Osteocyte (in vitro differentiated cells): Measurements from ENCODE around the gene ACP5. TPM values are rescaled to one million over a fixed set of nuclear protein-coding genes. Genes with fewer than 3 reads are reported as not detected.
"Not testable (repeated sequence)": the region's sequence is repeated elsewhere in the genome, so short reads cannot be mapped to it uniquely, and the experiment has no call there.

Experiments used
- DNase-seq: peaks from one replicate; pipeline ENCODE4 v3.0.0; 2021; ENCODE audit warnings: mixed read lengths; ENCODE audit not compliant: unreplicated experiment; ENCODE audit errors: extremely low spot score
- H3K27ac Mint-ChIP-seq: one replicate; pipeline ENCODE4 v1.8.0; 2021; ENCODE audit warnings: mild to moderate bottlenecking, mixed read lengths; ENCODE audit not compliant: unreplicated experiment
- H3K27me3 Mint-ChIP-seq: one replicate; pipeline ENCODE4 v1.8.0; 2021; ENCODE audit warnings: mixed read lengths; ENCODE audit not compliant: unreplicated experiment
- H3K36me3 Mint-ChIP-seq: one replicate; pipeline ENCODE4 v1.8.0; 2021; ENCODE audit warnings: mixed read lengths; ENCODE audit not compliant: unreplicated experiment
- H3K4me1 Mint-ChIP-seq: one replicate; pipeline ENCODE4 v1.8.0; 2021; ENCODE audit warnings: mixed read lengths; ENCODE audit not compliant: unreplicated experiment
- H3K4me3 Mint-ChIP-seq: one replicate; pipeline ENCODE4 v1.8.0; 2021; ENCODE audit warnings: mild to moderate bottlenecking, moderate library complexity, mixed read lengths; ENCODE audit not compliant: unreplicated experiment
- H3K9me3 Mint-ChIP-seq: one replicate; pipeline ENCODE4 v1.8.0; 2021; ENCODE audit warnings: mixed read lengths; ENCODE audit not compliant: unreplicated experiment
- total RNA-seq: library from RNA; stranded (reverse); gene quantifications from 2 replicates; pipeline ENCODE4 v1.2.1, GENCODE V29; 2021
- TF ChIP-seq, protein P1 (sequence below): fragments of 200-600 bp; sonication (generic); IDR thresholded peaks from 2 replicates; pipeline ENCODE4 v1.5.0; 2021; ENCODE audit warnings: antibody characterized with exemption, mild to moderate bottlenecking, moderate library complexity

ACP5 gene
- total RNA-seq, 1 donor from 2014 or later: 1.6 TPM

GRCh38 chr19:11578258-11579142, 1.1 kb upstream of the ACP5 start:
- Mint-ChIP-seq H3K27me3 (no peaks in the 10 kb centered on the region), H3K9me3 (no peaks in the 10 kb centered on the region), H3K4me3 (no peak overlapping the region), H3K4me1 (peaks cover 14% of the 10 kb centered on the region), H3K27ac (no peak overlapping the region), H3K36me3 (no peaks in the 10 kb centered on the region)
- no peak for DNase-seq
- TF ChIP-seq, protein P1, sequence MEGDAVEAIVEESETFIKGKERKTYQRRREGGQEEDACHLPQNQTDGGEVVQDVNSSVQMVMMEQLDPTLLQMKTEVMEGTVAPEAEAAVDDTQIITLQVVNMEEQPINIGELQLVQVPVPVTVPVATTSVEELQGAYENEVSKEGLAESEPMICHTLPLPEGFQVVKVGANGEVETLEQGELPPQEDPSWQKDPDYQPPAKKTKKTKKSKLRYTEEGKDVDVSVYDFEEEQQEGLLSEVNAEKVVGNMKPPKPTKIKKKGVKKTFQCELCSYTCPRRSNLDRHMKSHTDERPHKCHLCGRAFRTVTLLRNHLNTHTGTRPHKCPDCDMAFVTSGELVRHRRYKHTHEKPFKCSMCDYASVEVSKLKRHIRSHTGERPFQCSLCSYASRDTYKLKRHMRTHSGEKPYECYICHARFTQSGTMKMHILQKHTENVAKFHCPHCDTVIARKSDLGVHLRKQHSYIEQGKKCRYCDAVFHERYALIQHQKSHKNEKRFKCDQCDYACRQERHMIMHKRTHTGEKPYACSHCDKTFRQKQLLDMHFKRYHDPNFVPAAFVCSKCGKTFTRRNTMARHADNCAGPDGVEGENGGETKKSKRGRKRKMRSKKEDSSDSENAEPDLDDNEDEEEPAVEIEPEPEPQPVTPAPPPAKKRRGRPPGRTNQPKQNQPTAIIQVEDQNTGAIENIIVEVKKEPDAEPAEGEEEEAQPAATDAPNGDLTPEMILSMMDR: no peak

- H3K9me3 Mint-ChIP-seq: no peaks in the 10 kb centered on the region
- no peak overlapping the region for H3K4me3 Mint-ChIP-seq
- no peaks in the 10 kb centered on the region for H3K36me3 Mint-ChIP-seq
- TF ChIP-seq, protein P1: no peak
- no peaks in the 10 kb centered on the region for H3K27me3 Mint-ChIP-seq
- H3K27ac Mint-ChIP-seq: no peak overlapping the region
- H3K4me1 Mint-ChIP-seq: peaks cover 7% of the 10 kb centered on the region
- no peak for DNase-seq
Observed at GRCh38 chr19:11576227-11576626, 1.2 kb downstream of the ACP5 start.

DNA sequence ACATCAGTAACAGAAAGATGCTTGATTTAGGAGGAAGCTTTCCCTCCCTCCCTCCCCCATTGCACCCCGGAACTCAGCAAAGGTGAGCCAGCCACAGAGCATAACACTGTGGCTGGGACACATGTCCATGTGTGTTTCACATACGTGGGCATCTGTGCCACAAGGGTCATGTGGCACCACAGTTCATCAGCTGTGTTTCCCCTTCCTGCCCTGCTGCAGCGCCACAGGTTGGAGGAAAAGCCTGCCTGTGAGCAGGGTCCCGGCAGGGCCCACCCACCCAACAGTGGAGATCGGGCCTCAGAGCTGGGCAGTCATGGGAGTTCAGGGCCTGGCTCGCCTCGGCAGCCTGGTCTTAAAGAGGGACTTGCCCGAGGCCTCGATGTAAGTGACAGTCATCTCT, 2.8 kb downstream of the ACP5 start:
- Mint-ChIP-seq H3K4me3 (no peak overlapping the region), H3K27me3 (no peaks in the 10 kb centered on the region), H3K9me3 (no peaks in the 10 kb centered on the region), H3K27ac (no peak overlapping the region), H3K36me3 (no peaks in the 10 kb centered on the region), H3K4me1 (peaks cover 2% of the 10 kb centered on the region)
- TF ChIP-seq, protein P1: no peak
- no peak for DNase-seq

DNA sequence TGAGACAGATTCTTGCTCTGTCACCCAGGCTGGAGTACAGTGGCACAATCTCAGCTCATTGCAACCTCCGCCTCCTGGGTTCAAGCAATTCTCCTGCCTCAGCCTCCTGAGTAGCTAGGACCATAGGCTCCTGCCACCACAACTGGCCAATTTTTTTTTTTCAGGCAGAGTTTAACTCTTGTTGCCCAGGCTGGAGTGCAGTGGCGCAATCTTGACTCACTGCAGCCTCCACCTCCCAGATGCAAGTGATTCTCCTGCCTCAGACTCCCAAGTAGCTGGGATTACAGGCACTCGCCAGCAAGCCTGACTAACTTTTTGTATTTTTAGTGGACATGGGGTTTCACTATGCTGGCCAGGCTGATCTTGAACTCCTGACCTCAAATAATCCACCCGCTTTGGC, 3.7 kb downstream of the ACP5 start:
- not testable (repeated sequence) for H3K9me3 Mint-ChIP-seq, DNase-seq, H3K4me1 Mint-ChIP-seq, H3K4me3 Mint-ChIP-seq, H3K27me3 Mint-ChIP-seq, H3K27ac Mint-ChIP-seq, H3K36me3 Mint-ChIP-seq

DNA sequence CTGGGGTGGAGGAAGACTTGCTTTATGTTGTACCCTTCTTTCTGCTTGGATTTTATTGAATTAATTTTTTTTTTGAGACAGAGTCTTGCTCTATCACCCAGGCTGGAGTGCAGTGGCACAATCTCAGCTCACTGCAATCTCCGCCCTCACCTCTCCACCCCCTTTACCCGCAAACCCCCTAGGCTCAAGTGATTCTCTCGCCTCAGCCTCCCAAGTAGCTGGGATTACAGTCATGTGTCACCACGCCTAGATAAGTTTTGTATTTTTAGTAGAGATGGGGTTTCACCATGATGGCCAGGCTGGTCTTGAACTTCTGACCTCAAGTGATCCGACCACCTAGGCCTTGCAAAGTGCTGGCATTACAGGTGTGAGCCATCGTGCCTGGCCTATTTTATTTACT, 4.1 kb downstream of the ACP5 start:
- H3K27me3 Mint-ChIP-seq, H3K36me3 Mint-ChIP-seq, H3K9me3 Mint-ChIP-seq, H3K4me3 Mint-ChIP-seq, DNase-seq, H3K4me1 Mint-ChIP-seq, H3K27ac Mint-ChIP-seq: not testable (repeated sequence)

DNA sequence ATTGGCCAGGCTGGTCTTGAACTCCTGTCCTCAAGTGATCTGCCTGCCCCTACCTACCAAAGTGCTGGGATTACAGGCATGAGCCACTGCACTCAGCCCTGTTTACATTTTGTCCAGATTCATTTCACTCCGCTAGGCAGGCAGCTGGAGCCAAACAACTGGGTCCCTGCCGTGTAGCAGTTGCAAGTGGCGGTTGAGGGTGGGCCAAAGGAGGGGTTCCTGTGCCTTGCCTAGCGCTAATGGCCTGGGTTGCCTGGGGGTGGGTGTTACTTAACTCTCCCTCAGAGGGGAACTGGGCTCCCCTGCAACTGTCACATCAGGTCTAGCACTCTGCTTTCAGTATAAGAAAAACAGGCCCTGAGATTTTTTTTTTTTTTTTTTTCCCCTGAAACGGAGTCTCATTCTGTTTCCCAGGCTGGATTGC, 7.4 kb downstream of the ACP5 start:
- Mint-ChIP-seq H3K27ac (no peak overlapping the region), H3K4me3 (no peak overlapping the region), H3K36me3 (no peaks in the 10 kb centered on the region), H3K27me3 (no peaks in the 10 kb centered on the region), H3K9me3 (no peaks in the 10 kb centered on the region), H3K4me1 (no peaks in the 10 kb centered on the region)
- TF ChIP-seq, protein P1: no peak
- no peak for DNase-seq
